K562 (cell line): ENCODE data around the gene NME4. TPM values are rescaled to one million over a fixed set of nuclear protein-coding genes. Genes with fewer than 3 reads are reported as not detected.

Experiments
- ATAC-seq: fragments of 200-7000 bp; cut with Tn5 transposase; 3 replicates; pipeline ENCODE4 v1.9.1; 2020; ENCODE audit warnings: moderate library complexity
- BruUV-seq: library from RNA; stranded (reverse); fragments of 400-500 nt; replicated peaks from 2 replicates; lab custom pipeline; 2021; lab: Mats Ljungman, UMichigan
- CTCF ChIA-PET: fragments of 300-600 bp; formaldehyde crosslinking; extraction: SDS; loops from one replicate; lab custom pipeline; 2021; ENCODE audit warnings: low intra/inter-chr PET ratio; lab: Yijun Ruan, JAX
- POLR2A ChIA-PET: fragments of 300-600, 350-650 bp; sonication (Branson Sonifier 250); formaldehyde crosslinking; extraction: SDS; loops from one replicate; lab custom pipeline; 2021; ENCODE audit warnings: antibody characterized with exemption, inconsistent platforms; lab: Yijun Ruan, JAX
- DNase-seq, 4 experiments: peaks; one replicate each; pipeline versions ENCODE4 v3.0.0 to v3.0.0-alpha.2; 2011 to 2018; ENCODE audit warnings: low spot score in 3 of 4, mixed read lengths in 3 of 4; ENCODE audit errors: extremely low read depth in 1 of 4
- FAIRE-seq: peaks from 2 replicates; lab custom pipeline; 2011; peaks lifted over from hg19 to GRCh38; lab: Jason Lieb, UNC
- H2AFZ ChIP-seq: 2 replicates; pipeline ENCODE4 v1.6.0; 2011; ENCODE audit warnings: low read depth, low read length, control low read depth, inconsistent platforms
- H3K27ac ChIP-seq: fragments of 200-600 bp; 3 replicates; pipeline ENCODE4 v1.8.0; 2011; ENCODE audit warnings: low read depth, mild to moderate bottlenecking, control low read depth, inconsistent platforms, low read length, moderate library complexity, mixed read lengths; ENCODE audit errors: extremely low read depth
- H3K27me3 ChIP-seq, 2 experiments: fragments of 300-600 bp in 1 of 2; 2 replicates in 1 of 2; 3 replicates in 1 of 2; pipeline versions ENCODE4 v1.6.0 to v1.8.0; 2011; ENCODE audit warnings: inconsistent platforms in 2 of 2, low read length in 2 of 2, mild to moderate bottlenecking in 1 of 2, mixed read lengths in 1 of 2, moderate library complexity in 1 of 2; ENCODE audit not compliant: control insufficient read depth in 2 of 2, insufficient read depth in 2 of 2
- H3K36me3 ChIP-seq: fragments of 300-600 bp; 3 replicates; pipeline ENCODE4 v1.8.0; 2011; ENCODE audit warnings: mild to moderate bottlenecking, low read length, inconsistent platforms; ENCODE audit not compliant: control insufficient read depth, insufficient read depth
- H3K4me1 ChIP-seq, 2 experiments: fragments of 200-600 bp in 1 of 2; replicated peaks in 1 of 2; 2 replicates in 1 of 2; 3 replicates in 1 of 2; pipeline versions ENCODE4 v1.5.1 to v1.8.0; 2011; ENCODE audit warnings: inconsistent platforms in 2 of 2, low read length in 2 of 2, mild to moderate bottlenecking in 1 of 2, mixed read lengths in 1 of 2, moderate library complexity in 1 of 2; ENCODE audit not compliant: control insufficient read depth in 2 of 2, insufficient read depth in 2 of 2
- H3K4me2 ChIP-seq: 2 replicates; pipeline ENCODE4 v1.6.1; 2011; ENCODE audit warnings: low read length, control low read depth, inconsistent platforms, mixed read lengths; ENCODE audit not compliant: insufficient read depth
- H3K4me3 ChIP-seq: fragments of 200-600 bp; sonication (generic), shearing (Covaris generic); 2 replicates; pipeline ENCODE4 v1.5.1; 2016; ENCODE audit warnings: control low read depth, inconsistent platforms
- H3K79me2 ChIP-seq: fragments of 200-600 bp; 3 replicates; pipeline ENCODE4 v1.8.0; 2011; ENCODE audit warnings: low read length, inconsistent platforms; ENCODE audit not compliant: control insufficient read depth, insufficient read depth
- H3K9ac ChIP-seq, 2 experiments: 2 replicates each; pipeline versions ENCODE4 v1.6.0 to v1.6.1; 2011; ENCODE audit warnings: low read depth in 2 of 2, low read length in 2 of 2, control low read depth in 1 of 2, inconsistent platforms in 1 of 2, mild to moderate bottlenecking in 1 of 2, mixed read lengths in 1 of 2; ENCODE audit not compliant: insufficient read depth in 1 of 2
- H3K9me1 ChIP-seq: one replicate; pipeline ENCODE4 v1.6.0; 2011; ENCODE audit warnings: inconsistent platforms, mild to moderate bottlenecking, low read length, moderate library complexity; ENCODE audit not compliant: control insufficient read depth, insufficient read depth
- H3K9me3 ChIP-seq: replicated peaks from 2 replicates; pipeline ENCODE4 v1.5.1; 2011; ENCODE audit warnings: low read depth, low read length, inconsistent platforms; ENCODE audit not compliant: control insufficient read depth, insufficient read depth
- H4K20me1 ChIP-seq: replicated peaks from 2 replicates; pipeline ENCODE4 v1.6.1; 2011; ENCODE audit warnings: low read length, inconsistent platforms, mixed read lengths; ENCODE audit not compliant: control insufficient read depth, insufficient read depth
- CBX8 ChIP-seq: fragments of 200-600 bp; sonication (generic); IDR thresholded peaks from 2 replicates; pipeline ENCODE4 v1.6.1; 2012; ENCODE audit warnings: borderline replicate concordance, mixed run types, low read depth, mild to moderate bottlenecking, moderate library complexity, mixed read lengths, low read length, control low read depth, inconsistent platforms; ENCODE audit not compliant: poor library complexity, severe bottlenecking; ENCODE audit errors: extremely low read depth
- CUX1 ChIP-seq: fragments of 200-800 bp; sonication (Bioruptor generic); IDR thresholded peaks from 2 replicates; pipeline ENCODE4 v1.6.1; 2016; ENCODE audit warnings: missing genetic modification characterization, missing compliant biosample characterization
- EWSR1 ChIP-seq: fragments of 450-650 bp; IDR thresholded peaks from 2 replicates; pipeline ENCODE4 v1.6.1; 2018; ENCODE audit warnings: borderline replicate concordance, mild to moderate bottlenecking, low read depth, moderate library complexity; ENCODE audit not compliant: partially characterized antibody
- KHSRP ChIP-seq: fragments of 450-650 bp; IDR thresholded peaks from 2 replicates; pipeline ENCODE4 v1.6.1; 2017
- MLLT1 ChIP-seq, 2 experiments: fragments of 450-650 bp; IDR thresholded peaks; 2 replicates each; pipeline ENCODE4 v1.6.1; 2016
- SPI1 ChIP-seq: IDR thresholded peaks from 2 replicates; pipeline ENCODE4 v1.6.1; 2011; ENCODE audit warnings: low read depth, low read length, control low read depth, borderline replicate concordance
- ZC3H4 ChIP-seq: sonication (generic); formaldehyde crosslinking; IDR thresholded peaks from 2 replicates; pipeline ENCODE4 v1.9.0; 2021; ENCODE audit warnings: missing genetic modification reagents, borderline replicate concordance
- ZNF121 ChIP-seq: sonication (generic); formaldehyde crosslinking; conservative IDR thresholded peaks from 2 replicates; pipeline ENCODE4 v1.8.0; 2022; ENCODE audit warnings: missing genetic modification reagents
- ZNF444 ChIP-seq: fragments of 250-450 bp; sonication (Bioruptor Pico); IDR thresholded peaks from 2 replicates; pipeline ENCODE4 v1.4.0; 2020; ENCODE audit warnings: mild to moderate bottlenecking, moderate library complexity
- ZNF785 ChIP-seq: fragments of 250-450 bp; sonication (Bioruptor Pico); IDR thresholded peaks from 2 replicates; pipeline ENCODE4 v1.4.0; 2020; ENCODE audit warnings: mild to moderate bottlenecking
- WGBS: fragments of 100-300 bp; shearing (Covaris generic); methylation state at CpG from one replicate; pipeline ENCODE4 v1.1.6; 2016; ENCODE audit warnings: low coverage, mixed read lengths; ENCODE audit not compliant: insufficient coverage; ENCODE audit errors: missing lambda C conversion rate; 5-methylcytosine and 5-hydroxymethylcytosine counted together
- in situ Hi-C: fragments of 300-500 bp; cut with MboI; formaldehyde crosslinking; loops from 4 replicates; pipeline ENCODE4 v1.15.0; 2018; ENCODE audit warnings: inconsistent platforms, mixed read lengths
- intact Hi-C: fragments of 100-400 bp; cut with micrococcal nuclease; formaldehyde crosslinking; loops from 2 replicates; pipeline ENCODE4 v1.14.2; 2022
- polyA plus RNA-seq, 8 experiments: library from polyadenylated mRNA; depleted of rRNA in 4 of 8; stranded (reverse) in 5 of 8; unstranded in 3 of 8; fragments of >200 nt; fragmentation: Nextera tagmentation in 2 of 8; fragmentation: Illumina TruSeq in 1 of 8; extraction: Ambion mirVana in 2 of 8; extraction: Trizol in 1 of 8; gene quantifications; 2 replicates each; pipeline versions ENCODE4 v1.2.1 to v1.2.3, GENCODE V29; 2011 to 2014; ENCODE audit warnings: inconsistent platforms in 1 of 8, missing spikeins in 1 of 8
- total RNA-seq, 7 experiments: library from RNA; depleted of rRNA in 6 of 7; stranded (reverse); fragments of >200 nt in 6 of 7; fragmentation: Illumina TruSeq in 2 of 7; extraction: Trizol in 2 of 7; gene quantifications; 2 replicates each; pipeline versions ENCODE4 v1.2.1 to v1.2.3, GENCODE V29; 2011 to 2021; ENCODE audit warnings: low replicate concordance in 1 of 7
- TF ChIP-seq, protein P1 (sequence below): fragments of 250-450 bp; sonication (Bioruptor Pico); IDR thresholded peaks from 2 replicates; pipeline ENCODE4 v1.5.0; 2021; ENCODE audit warnings: mild to moderate bottlenecking, moderate library complexity

Gene NME4
- total and polyA plus RNA-seq, 9 of the 15 experiments (the other 6 are each of a cell fraction or from before 2014, with no cell fraction given) = 15.4 to 264 (median 139) TPM

- Histone ChIP-seq H4K20me1 (no peaks in the 10 kb centered on the region), H3K36me3 (no peaks in the 10 kb centered on the region), H3K9me3 (no peaks in the 10 kb centered on the region), H3K9ac (peak overlapping the region in 1 of 2 experiments; percentile 4; a peak in 1 of 4 replicates), H3K4me2 (no peak overlapping the region), H2AFZ (no peak overlapping the region), H3K4me3 (no peak overlapping the region), H3K79me2 (peaks cover 4% of the 10 kb centered on the region), H3K27me3 (no peaks in the 10 kb centered on the region), H3K4me1 (peaks cover 5 to 63% of the 10 kb centered on the region in 2 experiments), H3K27ac (no peak overlapping the region), H3K9me1 (no peaks in the 10 kb centered on the region)
- FAIRE-seq (no peak), ATAC-seq (no peak), DNase-seq (no peak)
- POLR2A ChIA-PET = interaction anchor here (0.6 to 1.3 kb wide), 4 partner anchors 9 to 296 kb away, joined by 3 to 4 read pairs (median 4); no protein-coding TSS in a partner anchor
- intact Hi-C loops = no loop called here
- in situ Hi-C loops = no loop called here
- WGBS = 62% methylated on average over 5 of the region's 12 CpGs
- no TSS peak for BruUV-seq
- CTCF ChIA-PET = no interaction called here
- TF ChIP-seq CBX8 (no peak), ZNF444 (CRISPR knock-in tag) (no peak), KHSRP (no peak), SPI1 (no peak), ZNF785 (CRISPR knock-in tag) (no peak), ZNF121 (no peak), CUX1 (CRISPR knock-in tag) (no peak), EWSR1 (no peak), MLLT1 (IDR thresholded peaks at IDR 0.05) (no peak), ZC3H4 (CRISPR knock-in tag) (no peak)
- TF ChIP-seq, protein P1, sequence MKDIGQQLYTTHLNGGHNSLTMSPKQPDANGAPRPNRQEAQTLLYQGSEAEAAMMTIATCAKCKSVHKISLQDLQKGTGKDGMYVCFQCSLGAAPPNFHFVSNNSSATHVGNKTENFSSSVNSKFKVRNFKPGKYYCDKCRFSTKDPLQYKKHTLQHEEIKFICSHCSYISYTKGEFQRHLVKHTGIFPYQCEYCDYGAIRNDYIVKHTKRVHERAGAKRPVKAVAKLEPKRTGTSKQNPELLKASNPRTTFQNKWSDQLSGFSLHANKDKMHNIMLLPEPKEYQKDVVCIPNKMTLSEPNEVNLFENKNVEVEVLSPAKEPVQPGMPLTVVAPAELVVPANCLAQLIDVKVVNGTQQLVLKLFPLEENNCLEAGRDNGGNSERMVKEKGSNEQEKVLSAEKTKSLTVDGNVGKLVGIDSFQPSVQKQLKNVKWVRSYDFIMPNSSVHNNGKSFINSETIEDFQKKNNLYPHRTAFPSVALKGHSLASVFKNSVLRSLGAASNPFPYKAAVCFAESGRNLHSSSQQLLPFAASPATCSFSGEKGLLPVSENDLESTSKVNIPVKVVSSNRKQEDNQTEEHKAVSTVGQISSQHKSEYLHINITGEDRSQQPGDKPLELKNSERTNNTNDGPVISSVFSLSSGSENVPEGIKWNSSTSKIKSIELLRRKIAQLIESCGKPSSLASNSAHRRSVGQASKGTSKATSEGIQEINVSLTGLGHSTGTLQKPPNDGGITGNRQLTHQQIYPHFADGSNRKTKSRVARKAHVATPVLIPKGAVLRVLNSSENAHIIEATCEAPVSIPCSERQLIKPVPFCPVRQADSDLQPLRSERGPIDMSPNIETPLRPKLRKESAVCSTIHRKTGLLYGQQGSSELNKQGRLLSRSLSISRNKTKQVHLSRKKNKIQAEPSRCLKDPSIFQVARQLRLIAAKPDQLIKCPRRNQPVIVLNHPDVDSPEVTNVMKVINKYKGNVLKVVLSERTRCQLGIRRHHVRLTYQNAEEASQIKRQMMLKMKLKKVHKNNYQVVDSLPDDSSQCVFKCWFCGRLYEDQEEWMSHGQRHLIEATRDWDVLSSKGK = no peak
- TF ChIP-seq, all 486 proteins: peak for 0
Measured at GRCh38 chr16:356741-357140, 40.3 kb upstream of the NME4 start.
